Fibroblast of skin of left biceps (primary cell): Measurements from ENCODE around the gene LRRC4B.
A peak's percentile ranks its signal among the peaks of the same experiment; 100 is the strongest.

Source experiments
- DNase-seq, 2 experiments: peaks; one replicate each; pipeline ENCODE4 v3.0.0-alpha.2; 2013; ENCODE audit warnings: low read depth in 2 of 2

LRRC4B gene

DNA sequence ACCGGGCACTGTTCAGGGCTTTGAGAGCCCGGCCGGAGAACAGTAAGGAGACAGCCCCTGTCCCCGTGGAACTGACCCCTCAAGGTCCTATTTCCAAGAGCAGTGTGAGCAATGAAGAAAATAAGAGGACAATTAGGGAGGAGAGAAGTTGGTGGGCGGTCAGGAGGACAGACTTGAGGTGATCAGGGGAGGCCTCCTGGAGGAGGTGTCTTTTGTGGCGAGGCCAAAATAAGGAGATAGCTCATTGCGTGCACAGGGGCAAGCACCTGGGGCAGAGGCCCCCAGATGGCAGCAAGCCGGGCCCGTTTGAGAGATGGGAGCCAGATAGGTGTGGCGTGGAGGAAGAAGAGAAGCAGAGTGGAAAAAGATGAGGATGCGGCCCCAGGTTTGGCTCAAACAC lies 2.8 kb upstream of the LRRC4B start:
- DNase-seq, result no peak

DNA sequence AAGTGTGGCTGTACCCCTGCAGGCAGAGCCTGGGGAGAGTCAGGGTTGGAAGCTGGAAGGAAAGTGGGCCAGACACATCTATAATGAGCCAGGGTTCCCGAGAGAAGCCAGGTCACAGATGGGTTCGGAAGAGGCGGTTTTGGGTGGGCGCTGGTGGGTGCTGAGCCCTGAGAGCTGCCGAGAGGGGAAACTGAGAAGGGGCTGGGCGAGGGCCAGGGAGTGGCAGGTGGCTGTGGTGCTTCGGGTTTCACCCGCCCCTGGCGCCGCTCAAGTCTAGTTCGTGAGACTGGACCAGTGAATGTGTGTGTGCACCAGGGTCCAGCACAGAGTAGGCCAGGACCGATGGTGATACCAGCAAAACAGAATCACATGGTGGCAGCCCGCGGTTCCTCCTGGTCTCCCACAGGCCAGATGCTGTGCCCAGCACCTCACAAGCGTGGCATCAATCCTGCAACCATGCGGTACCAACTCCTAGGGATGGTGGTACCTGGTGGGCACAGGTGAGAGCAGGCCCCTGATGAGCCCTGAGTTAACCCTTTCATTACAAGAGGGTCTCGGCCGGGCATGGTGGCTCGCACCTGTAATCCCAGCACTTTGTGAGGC lies 1.8 kb upstream of the LRRC4B start:
- no peak for DNase-seq

DNA sequence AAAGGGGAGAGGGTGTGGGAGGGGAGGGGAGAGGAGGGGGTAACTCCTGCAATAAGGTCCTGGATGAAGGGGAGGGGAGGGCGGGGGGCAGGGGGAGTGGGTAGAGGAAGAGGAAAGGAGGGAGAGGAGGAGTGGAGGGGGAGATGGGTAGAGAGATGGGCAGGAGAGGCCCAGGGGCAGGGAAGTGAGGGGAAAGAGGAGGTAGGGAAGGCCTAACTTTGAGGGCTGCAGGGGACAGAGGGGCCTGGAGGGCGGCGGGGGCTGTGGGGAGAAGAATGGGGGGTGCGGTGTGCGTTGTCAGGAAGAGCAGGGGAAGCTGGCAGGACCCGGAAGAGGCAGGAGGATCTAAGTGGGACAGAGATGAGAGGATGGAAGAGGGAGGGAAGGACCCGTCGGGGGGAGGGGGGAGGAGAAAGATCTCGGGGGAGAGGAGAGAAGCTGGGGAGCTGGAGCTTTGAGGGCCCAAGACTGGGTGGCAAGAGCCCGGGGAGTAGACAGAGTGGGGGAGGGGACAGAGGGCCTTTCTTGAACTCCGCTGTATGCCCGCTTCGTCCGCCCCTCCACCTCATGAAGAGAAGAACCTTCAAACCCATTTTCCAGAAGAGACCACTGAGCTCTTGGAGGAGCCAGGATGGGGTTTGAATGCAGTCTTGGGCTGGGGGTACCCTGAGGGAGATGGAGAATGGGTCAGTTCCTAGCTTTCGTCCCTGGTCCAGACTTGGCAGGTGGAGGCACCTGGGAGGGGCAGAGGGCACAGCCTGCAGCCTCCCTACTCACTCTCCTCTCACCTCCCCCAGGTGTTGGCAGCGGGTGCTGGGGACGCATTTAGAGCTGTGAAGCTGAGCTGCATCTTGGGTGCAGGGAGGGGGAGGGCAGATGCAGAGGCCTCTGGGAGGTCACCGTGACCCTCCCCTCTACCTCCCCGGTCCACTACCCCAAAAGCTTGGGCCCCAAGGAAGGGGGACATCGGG lies 778 bp upstream of the LRRC4B start:
- no peak for DNase-seq

DNA sequence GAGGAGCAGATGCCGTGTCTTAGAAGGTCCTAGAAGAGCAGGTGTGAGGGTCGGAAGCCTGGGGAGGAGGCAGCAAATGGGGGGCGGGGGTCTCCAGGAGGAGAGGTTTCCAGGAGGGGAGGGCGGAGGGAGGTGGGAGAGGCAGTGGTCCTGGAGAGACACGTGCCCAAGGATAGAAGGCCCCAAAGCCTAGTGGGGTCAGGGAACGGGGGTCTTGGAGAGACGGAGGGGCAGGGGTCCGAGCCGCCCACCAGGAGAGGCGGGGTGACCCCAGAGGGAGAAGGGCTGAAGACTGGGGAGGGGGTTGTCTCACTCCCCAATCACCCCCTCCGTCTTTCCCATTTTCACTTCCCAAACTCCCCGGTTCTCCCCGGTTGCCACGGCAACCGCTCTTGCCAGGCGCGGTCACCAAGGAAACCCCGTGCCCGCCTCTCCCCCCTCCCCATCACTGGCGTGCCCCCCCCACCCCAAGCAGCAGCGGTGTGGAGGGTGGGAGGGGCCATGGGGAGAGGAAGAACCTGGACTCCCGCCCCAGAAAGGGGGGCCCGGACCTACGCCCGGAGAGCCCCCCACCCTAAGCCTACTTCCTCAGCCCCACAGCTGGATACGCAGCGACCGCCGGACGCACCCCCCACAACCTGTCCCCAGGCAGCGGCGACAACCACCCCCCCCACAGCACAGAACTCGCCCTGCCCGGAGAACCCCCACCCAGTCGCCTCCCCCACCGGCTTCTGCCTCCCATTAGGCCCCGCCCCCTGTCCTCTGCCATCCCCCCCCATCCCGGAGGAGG lies 988 bp downstream of the LRRC4B start:
- no peak for DNase-seq

DNA sequence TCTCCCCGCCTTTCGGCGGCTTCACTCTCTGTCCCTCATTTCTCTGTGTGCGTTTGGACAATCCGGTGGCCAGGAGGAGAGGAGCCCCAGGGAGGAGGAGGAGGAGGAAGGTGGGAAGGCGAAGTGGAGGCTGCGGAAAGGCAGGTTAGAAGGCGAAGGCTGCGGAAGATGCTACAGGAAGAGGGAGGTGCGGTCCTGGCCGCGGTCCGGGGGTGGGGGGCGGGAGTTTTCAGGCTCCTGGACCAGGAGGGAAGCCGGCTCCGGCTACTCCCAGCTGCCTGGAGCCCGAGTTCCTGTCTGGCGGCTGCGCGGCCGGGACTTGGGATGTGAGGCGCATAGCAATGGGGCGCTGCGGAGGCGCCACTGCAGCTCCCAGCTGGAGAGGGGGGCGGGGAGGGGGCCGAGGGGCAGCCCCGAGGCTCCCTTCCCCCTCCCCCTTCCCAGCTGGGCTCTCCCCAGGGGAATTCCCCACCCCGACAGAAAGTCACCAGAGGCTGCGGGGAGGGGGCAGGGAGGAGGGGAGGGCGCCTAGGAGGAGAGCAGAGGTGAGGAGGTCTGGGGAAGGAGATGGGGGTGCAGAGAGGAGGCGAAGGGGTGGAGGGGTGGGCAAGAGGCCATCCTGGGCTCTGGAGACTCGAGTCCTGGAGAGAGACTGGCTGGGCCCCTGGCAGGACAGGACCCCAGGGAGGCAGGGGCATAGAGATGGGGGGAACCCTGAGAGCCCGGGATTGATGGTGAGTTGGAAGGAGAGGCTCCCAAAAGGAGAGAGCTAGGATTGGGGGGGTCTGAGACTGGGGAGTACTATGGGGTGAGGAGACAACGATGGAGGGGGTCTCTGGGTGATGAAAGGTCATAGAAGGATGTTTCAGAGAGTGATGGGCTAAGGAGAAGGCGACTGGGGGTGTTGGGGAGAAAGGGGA lies 2.0 kb downstream of the LRRC4B start:
- no peak for DNase-seq

DNA sequence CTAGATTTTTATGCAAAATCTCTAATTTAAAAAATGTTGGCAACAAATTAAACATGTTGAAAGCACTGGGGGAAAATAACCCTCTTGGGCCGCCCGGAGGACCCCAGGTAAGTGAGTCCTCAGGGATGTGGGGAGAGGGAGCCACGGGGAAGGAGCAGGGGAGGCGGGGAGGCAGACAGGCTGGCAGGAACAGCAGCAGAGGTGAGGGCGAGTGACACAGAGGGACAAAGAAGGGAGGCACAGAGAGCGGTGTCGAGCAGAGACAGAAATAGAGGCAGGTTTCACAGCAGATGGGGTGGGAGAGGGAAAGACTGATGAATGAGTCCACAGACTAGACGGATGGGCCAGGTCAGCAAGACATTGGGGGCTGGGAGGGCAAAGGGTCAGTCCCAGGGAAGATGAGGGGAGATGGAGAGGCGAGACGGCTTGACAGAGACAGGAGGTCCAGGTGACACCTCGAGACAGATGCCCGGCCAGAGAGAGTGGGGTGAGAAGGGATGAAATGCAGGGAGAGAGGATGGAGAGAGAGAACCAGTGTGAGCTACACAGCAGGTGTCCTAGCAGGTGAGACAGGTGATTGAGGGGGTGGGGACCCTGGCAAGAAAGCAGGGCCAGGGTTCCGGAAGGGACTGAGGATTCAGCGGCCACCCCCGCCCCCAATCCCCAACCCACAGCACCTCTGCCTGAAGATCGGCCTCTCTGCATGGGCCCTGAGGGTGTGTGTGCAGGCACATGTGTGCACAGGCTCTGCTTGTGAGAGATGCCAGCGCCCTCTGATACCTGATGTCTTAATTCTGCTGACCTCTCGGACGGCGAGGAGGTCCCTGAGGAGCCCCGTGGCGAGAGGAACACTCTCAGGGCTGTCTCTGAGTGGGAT lies 3.8 kb downstream of the LRRC4B start:
- DNase-seq, result no peak

DNA sequence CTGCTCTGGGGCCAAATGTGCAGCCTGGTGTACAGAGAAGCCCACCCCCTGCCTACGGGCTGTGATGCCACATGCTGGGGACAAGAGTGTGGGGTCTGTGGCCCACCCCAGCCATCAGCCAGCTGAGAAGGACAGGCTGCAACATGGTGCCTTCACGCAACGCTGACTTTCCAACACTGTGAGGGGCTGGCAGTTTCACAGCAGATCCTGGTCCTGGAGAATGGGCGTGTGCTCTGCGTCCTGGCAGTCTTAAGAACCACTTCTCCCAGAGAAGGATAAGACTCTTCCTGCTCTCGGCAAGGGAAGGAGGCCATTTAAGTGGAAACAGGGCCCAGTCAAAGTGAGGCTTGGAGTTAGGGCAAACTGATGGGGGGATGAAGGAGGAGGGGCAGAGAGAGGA lies 4.6 kb downstream of the LRRC4B start:
- no peak for DNase-seq

DNA sequence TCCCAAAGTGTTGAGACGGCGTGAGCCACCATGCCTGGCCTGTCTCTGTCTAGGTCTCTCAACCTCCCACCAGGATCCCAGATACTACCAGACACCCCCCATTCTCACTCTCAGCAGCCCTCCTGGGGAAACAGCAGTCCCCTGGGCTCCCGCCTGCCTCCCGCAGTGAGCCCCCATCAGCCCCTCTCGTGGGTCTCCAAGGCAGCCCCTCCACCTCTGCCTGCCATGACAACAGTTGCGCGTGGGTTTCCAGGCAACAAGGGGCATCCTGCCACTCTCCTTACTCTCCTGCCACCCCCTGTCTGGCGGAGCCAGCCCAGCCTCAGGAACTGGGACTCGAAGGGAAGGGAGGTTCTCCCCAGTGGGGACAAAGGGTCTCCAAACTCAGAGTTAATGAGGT lies 5.2 kb downstream of the LRRC4B start:
- no peak for DNase-seq

DNA sequence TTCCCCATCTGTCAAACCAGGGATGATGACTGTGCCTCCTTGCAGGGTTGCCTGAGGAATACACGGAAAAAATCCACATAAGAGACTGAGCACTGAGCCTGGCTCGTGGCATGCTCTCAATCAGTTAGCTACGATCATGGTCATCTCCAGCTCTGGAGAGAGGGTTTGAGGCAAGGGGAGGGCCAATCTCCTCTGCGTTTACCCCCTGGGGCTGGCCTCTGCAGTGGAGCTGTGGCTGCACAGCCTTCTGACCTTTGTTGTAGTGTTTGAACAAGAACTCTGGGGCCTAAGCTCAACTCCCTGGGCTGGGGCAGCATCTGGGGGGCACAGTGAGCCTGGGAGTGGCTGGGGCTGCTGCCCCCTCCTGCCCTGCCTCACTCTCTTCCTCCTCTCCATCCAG lies 5.9 kb downstream of the LRRC4B start:
- no peak for DNase-seq

DNA sequence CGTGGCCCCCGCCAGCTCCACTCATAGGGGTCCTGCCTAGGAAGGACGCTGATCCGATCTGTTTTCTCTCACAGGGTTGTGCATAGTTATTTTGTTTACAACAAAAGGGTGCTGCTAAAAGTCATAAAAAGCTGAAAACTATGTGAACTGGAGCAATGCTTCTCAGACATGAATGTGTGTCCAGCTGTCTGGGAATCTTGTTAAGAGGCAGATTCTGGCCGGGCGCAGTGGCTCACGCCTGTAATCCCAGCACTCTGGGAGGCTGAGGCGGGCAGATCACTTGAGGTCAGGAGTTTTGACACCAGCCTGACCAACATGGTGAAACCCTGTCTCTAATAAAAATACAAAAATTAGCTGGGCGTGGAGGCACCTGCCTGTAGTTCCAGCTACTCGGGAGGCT lies 8.6 kb downstream of the LRRC4B start:
- no peak for DNase-seq

DNA sequence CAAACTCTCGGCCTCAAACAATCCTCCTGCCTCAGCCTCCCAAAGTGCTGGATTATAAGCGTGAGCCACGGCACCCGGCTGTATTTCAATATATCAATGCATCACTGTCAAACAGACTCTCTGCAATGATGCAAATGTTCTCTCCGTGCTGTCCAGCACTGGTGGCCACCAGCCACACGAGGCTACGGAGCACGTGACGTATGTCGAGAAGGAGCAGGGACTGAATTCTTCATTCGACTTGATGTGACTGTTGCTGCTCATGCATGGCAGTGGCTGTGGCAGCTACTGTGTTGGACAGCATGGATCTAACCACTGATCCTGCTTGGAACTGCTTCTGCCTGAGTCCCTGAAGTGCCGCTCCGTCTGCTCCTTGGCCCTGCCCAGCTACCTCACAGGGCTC lies 9.8 kb downstream of the LRRC4B start:
- DNase-seq, result no peak

DNA sequence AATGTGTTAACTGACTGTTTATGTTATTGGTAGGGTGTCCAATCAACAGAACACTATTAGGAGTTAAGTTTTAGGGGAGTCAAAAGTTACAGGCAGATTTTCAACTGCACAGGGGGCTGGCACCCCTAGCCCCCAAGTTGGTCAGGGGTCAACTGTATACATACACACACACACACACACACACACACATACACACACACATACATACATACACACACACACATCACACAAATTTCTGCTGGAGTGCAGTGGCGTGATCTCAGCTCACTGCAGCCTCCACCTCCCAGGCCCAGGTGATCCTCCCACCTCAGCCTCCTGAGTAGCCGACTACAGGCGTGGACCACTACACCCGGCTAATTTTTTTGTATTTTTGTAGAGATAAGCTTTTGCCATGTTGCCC lies 10.2 kb downstream of the LRRC4B start:
- no peak for DNase-seq

DNA sequence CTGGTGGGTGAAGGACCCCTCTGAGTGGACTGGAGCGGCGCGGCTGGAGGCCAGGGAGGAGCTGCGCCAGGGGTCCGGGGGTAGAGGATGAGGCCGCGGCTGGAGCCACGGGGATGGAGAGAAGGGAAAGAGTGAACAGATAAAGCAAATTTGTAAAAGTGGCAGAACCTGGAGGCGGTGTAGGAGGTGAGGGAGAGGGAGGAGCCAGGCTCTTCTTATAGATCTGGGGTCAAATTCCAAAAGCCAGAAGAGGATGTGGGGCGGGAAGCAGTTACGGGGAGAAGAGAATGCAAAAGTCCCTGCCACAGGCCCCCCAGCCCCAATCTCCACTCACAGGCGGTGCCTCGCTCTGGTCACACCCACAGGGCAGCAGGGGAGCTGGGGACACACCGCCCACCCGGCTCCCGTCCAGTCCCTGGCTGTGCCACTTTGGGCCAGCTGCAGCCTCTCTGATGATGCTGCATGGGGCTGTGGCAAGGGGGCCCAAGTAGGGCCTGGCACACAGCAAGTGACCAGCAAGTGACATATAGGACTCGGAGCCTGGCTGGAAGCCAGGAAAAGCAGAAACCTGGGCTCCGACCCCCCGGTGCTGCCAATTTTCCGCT lies 11.1 kb downstream of the LRRC4B start:
- DNase-seq, result no peak

DNA sequence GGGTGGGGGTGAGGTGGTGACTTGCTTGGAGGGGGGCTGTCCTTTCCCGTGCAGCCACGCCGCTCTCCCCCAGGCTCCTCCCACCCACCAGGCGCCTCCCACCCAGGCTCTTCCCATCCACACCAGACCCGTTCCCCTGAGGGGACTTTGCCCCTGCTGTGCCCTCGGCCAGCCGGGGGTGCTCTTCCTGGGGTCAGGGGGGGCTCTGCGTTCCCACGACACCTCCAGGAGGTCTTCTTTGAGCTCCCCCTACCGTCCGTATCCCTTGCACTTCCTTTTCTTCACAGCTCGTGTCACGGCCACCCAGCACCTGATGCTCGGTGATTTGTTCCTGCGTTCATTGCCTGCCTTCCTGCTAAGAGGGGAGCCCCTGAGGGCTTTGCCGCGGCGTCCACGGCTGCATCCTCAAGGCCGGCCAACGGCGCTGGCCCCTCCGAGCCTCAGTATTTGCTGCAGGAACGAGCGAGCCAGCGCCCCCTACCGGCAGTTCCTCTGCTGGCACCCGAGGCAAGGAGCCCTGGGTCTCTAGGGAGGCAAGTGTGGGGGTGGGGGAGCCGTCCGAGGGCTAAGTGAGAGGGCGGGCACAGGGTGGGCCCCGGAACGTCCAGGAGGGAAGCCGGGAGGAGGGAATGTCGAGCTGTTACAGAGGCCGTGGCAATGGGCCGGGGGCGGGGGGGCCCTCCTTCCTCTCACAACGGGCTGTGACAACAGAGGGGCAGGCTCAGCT lies 11.8 kb downstream of the LRRC4B start:
- DNase-seq, result peak; percentile 15 to 19

DNA sequence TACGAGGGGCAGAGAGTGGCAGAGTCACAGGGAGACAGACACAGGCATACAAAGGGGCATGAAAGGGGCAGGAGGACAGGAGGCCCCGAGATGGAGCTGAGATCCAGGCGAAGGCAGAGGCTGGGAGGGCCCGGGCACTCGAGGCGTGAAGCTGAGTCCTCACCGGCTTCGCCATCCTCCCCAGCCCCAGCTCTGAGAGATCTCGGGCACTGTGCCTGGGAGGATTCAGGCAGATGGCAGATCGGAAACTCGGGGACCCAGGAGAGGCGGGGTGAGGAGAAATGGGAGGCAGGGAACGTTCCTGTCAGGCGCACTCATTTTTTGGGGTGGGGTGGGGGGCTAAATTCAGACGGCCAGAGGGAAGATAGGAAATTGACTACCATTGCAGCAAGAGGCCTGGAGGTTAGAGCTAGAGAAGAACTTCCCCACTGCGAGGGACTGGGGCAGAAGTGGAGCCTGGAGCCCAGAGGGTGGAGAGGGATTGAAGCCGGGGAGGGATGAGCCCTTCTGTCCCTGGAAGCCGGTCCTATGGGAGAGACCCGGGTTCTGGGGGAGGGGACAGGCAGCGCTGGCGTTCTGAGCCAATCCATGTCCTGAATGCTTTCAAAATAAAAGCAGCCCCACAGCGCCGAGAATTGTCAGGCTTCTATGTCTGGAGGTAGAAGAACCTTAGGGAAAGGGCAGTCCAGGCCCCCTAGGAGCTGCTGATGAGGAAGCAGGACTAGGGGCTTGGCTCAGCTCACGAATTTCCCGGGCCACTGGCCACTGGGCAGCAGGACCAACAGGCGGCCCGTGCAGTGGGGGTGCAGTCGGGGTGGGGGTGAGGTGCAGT lies 12.6 kb downstream of the LRRC4B start:
- DNase-seq, result no peak

DNA sequence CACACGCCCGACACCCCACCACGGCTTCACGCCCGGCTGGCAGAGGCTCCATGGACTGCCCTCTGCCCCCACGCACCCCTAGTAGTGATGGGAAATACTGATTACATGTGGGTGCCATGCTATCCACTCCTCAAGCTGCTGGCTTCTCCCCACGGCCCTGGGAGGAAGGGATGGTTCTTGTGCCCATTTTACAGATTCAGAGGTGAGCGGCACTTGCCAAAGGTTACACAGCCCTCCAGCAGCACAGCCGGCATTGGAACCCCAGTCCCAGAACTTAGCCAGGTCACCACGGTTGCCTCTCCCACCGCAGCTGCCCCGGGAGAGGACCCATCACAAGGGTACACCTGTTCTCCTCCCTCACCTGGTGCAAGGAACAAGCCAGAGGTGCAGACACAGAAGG lies 13.2 kb downstream of the LRRC4B start:
- DNase-seq, result no peak

DNA sequence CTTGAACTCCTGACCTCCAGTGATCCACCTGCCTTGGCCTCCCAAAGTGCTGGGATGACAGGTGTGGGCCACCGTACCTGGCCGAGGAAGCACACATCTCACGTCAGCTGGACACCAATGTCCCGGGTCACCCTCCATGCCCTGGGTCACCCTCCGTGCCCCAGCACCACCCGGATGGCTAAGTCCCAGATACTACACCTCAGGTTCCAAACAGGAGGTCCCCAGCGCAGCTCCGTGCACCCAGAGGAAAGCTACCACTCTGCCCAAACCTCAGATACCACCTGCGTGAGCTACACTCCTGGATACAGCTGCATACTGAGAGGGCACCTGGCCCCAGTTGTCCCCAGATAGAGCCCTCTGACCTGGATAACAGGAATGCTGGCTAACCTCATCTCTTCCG lies 14.0 kb downstream of the LRRC4B start:
- no peak for DNase-seq

DNA sequence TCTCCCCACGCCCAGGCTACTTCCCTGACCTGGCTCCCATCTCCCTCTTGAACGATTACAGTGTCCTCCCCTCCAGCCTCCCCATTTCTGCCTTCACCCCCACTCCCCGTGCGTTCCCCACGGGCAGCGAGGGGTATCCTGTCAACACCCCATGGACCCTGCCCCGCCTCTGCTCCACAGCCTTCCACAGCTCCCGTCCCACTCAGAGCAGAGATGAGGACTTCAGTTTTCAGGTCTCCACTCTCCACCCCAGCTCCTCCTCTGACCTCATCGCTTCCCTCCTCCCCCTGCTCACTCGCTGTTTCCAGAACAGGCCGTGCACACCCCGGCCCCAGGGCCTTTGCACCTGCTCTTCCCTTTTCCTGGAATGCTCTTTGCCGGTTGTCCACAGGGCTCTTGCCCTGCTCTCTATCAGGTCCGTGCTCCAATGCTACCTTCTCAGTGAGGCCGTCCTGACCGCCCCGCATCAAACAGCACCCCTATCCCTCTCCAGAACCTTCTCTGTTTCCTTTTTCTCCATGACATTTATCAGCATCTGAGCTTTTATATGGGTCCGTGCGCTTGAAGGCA lies 15.0 kb downstream of the LRRC4B start:
- no peak for DNase-seq
